Stomach (tissue), 9 donors: ENCODE measurements around the gene BBS1. TPM values are rescaled to one million over a fixed set of nuclear protein-coding genes. Genes with fewer than 3 reads are reported as not detected.

Source experiments
- DNase-seq, 2 donors: peaks; one replicate each; pipeline versions ENCODE4 v3.0.0 to v3.0.0-alpha.2; 2013 to 2019
- H3K27ac ChIP-seq, 5 donors: fragments of 200-600 bp in 4 of 5; sonication (generic) in 4 of 5; one replicate each; pipeline ENCODE4 v1.5.1; 2013 to 2019; ENCODE audit warnings: mild to moderate bottlenecking in 1 of 5, moderate library complexity in 1 of 5
- H3K27me3 ChIP-seq, 3 donors: fragments of 200-600 bp; sonication (generic); one replicate each; pipeline ENCODE4 v1.5.1; 2017 to 2019; ENCODE audit warnings: mixed run types in 1 of 3
- H3K36me3 ChIP-seq, 4 donors: fragments of 200-600 bp; sonication (generic); 1 replicate in 3 of 4; 2 replicates in 1 of 4; pipeline ENCODE4 v1.5.1; 2016 to 2019
- H3K4me1 ChIP-seq, 4 donors: fragments of 200-600 bp; sonication (generic); one replicate each; pipeline ENCODE4 v1.5.1; 2016 to 2019
- H3K4me3 ChIP-seq, 4 donors: fragments of 200-600 bp; sonication (generic) in 3 of 4; one replicate each; pipeline ENCODE4 v1.5.1; 2016 to 2019; ENCODE audit warnings: mild to moderate bottlenecking in 1 of 4
- H3K9me3 ChIP-seq, 4 donors: fragments of 200-600 bp; sonication (generic); one replicate each; pipeline ENCODE4 v1.5.1; 2016 to 2019
- CTCF ChIP-seq, 7 experiments: fragments of 450-650 bp in 4 of 7; fragments of 200-600 bp in 3 of 7; sonication (generic) in 3 of 7; IDR thresholded peaks; one replicate each; pipeline ENCODE4 v1.5.1; 2016 to 2019; ENCODE audit warnings: antibody characterized with exemption in 7 of 7, control low read depth in 2 of 7, mild to moderate bottlenecking in 1 of 7
- EP300 ChIP-seq: sonication (generic); formaldehyde crosslinking; IDR thresholded peaks from one replicate; pipeline ENCODE4 v1.6.1; 2017; ENCODE audit warnings: antibody characterized with exemption
- POLR2A ChIP-seq, 4 donors: fragments of 450-650 bp; IDR thresholded peaks; one replicate each; pipeline ENCODE4 v1.6.1; 2016; ENCODE audit warnings: antibody characterized with exemption in 4 of 4, control low read depth in 2 of 4, mild to moderate bottlenecking in 1 of 4, moderate library complexity in 1 of 4
- POLR2AphosphoS5 ChIP-seq, 3 donors: sonication (generic); formaldehyde crosslinking; IDR thresholded peaks; one replicate each; pipeline ENCODE4 v1.6.1; 2016; ENCODE audit warnings: antibody characterized with exemption in 3 of 3
- WGBS, 5 donors: extraction: QIAGEN DNeasy Blood & Tissue Kit in 3 of 5; methylation state at CpG; one replicate each; pipeline versions ENCODE4 v1.1.5 to v1.1.7; 2013 to 2018; 5-methylcytosine and 5-hydroxymethylcytosine counted together
- intact Hi-C: fragments of 100-400 bp; cut with DNase I; formaldehyde crosslinking; loops from one replicate; pipeline ENCODE4 v1.15.1; 2023; ENCODE audit warnings: low total_unique reads
- polyA plus RNA-seq, 3 donors: library from polyadenylated mRNA; stranded (reverse); fragments of 200-250 nt; gene quantifications; one replicate each; pipeline ENCODE4 v1.2.3, GENCODE V29; 2013
- total RNA-seq, 5 donors: library from RNA; depleted of rRNA; stranded (reverse); fragments of >200 nt; gene quantifications; one replicate each; pipeline versions ENCODE4 v1.1.0 to v1.2.3, GENCODE V29; 2014 to 2016
- donor health status: healthy with polysubstance abuse.
- donor health status: Bipolar disorder and iron deficiency.
- donor health status: healthy.

Gene BBS1
- total and polyA plus RNA-seq, 8 donors = 12.3 to 138 (median 24.6) TPM

- Histone ChIP-seq H3K27ac (peak within 1 kb of the TSS in 2 of 5 donors; percentile 41 to 69), H3K27me3 (peaks cover 0 to 6% (median 0%) of the 10 kb centered on the region in 3 donors)
- 2 to 5% (median 3%) methylated on average over 30 to 77 of the region's 77 CpGs for WGBS, 5 donors
Observed at GRCh38 chr11:66568124-66568916, 57.9 kb downstream of the BBS1 start, which contains the start of gene CTSF. Gene CTSF, minus strand, starts transcription at chr11:66568606. Its CDS starts 120 bp downstream, at chr11:66568486.

GRCh38 chr11:66569076-66569475, 58.6 kb downstream of the BBS1 start:
- DNase-seq = no peak
- H3K27me3 ChIP-seq = peaks cover 0 to 6% (median 0%) of the 10 kb centered on the region in 3 donors
- no peak for TF ChIP-seq POLR2A (IDR thresholded peaks at IDR 0.05)
- TF ChIP-seq CTCF (IDR thresholded peaks at IDR 0.05) = no peak
- no peak for TF ChIP-seq EP300
- TF ChIP-seq POLR2AphosphoS5 (IDR thresholded peaks at IDR 0.05) = no peak
- H3K36me3 ChIP-seq = peaks cover 0 to 29% (median 16%) of the 10 kb centered on the region in 4 donors
- no peaks in the 10 kb centered on the region for H3K9me3 ChIP-seq
- no peak overlapping the region for H3K27ac ChIP-seq
- H3K4me1 ChIP-seq = peaks cover 15 to 22% (median 20%) of the 10 kb centered on the region in 4 donors
- 79 to 90% (median 88%) methylated on average over 7 of the region's 7 CpGs for WGBS, 5 donors
- H3K4me3 ChIP-seq = peak overlapping the region in 1 of 4 donors; percentile 76
- intact Hi-C loops = no loop called here

More at GRCh38 chr11:66568124-66568916, 57.9 kb downstream of the BBS1 start, which contains the start of gene CTSF:
- peak; percentile 91 to 93 for DNase-seq
- peaks cover 15 to 22% (median 20%) of the 10 kb centered on the region in 4 donors for H3K4me1 ChIP-seq
- H3K4me3 ChIP-seq = peak within 1 kb of the TSS; percentile 64 to 76 (median 68)
- H3K9me3 ChIP-seq = no peaks in the 10 kb centered on the region
- intact Hi-C loops = no loop called here
- TF ChIP-seq CTCF (IDR thresholded peaks at IDR 0.05) (no peak), EP300 (no peak), POLR2AphosphoS5 (IDR thresholded peaks at IDR 0.05) (peak in 2 of 3 donors; percentile 9 to 77), POLR2A (IDR thresholded peaks at IDR 0.05) (no peak)
- H3K36me3 ChIP-seq = peaks cover 0 to 37% (median 22%) of the 10 kb centered on the region in 4 donors

GRCh38 chr11:66570079-66570849, 59.8 kb downstream of the BBS1 start:
- Histone ChIP-seq H3K4me3 (no peak overlapping the region), H3K36me3 (peaks cover 0 to 17% (median 8%) of the 10 kb centered on the region in 4 donors), H3K4me1 (peaks cover 15 to 22% (median 20%) of the 10 kb centered on the region in 4 donors), H3K9me3 (no peaks in the 10 kb centered on the region), H3K27me3 (peaks cover 0 to 6% (median 0%) of the 10 kb centered on the region in 3 donors), H3K27ac (no peak overlapping the region)
- DNase-seq = no peak
- intact Hi-C loops = no loop called here
- 56 to 72% (median 62%) methylated on average over 5 of the region's 5 CpGs for WGBS, 5 donors
- TF ChIP-seq POLR2A (IDR thresholded peaks at IDR 0.05) (no peak), EP300 (no peak), POLR2AphosphoS5 (IDR thresholded peaks at IDR 0.05) (no peak), CTCF (IDR thresholded peaks at IDR 0.05) (no peak)

- no peak for DNase-seq
- intact Hi-C loops = no loop called here
- TF ChIP-seq EP300 = no peak
- no peak for TF ChIP-seq POLR2A (IDR thresholded peaks at IDR 0.05)
- no peak for TF ChIP-seq CTCF (IDR thresholded peaks at IDR 0.05)
- no peak for TF ChIP-seq POLR2AphosphoS5 (IDR thresholded peaks at IDR 0.05)
- Histone ChIP-seq H3K27ac (no peak overlapping the region), H3K4me3 (no peak overlapping the region), H3K9me3 (no peaks in the 10 kb centered on the region), H3K27me3 (peaks cover 0 to 6% (median 0%) of the 10 kb centered on the region in 3 donors), H3K4me1 (peaks cover 15 to 22% (median 20%) of the 10 kb centered on the region in 4 donors), H3K36me3 (peaks cover 0 to 12% (median 4%) of the 10 kb centered on the region in 4 donors)
- WGBS, 5 donors = 66 to 78% (median 70%) methylated on average over 2 of the region's 2 CpGs
Observed at GRCh38 chr11:66570850-66571180, 60.4 kb downstream of the BBS1 start.
